Stimulated activated CD8-positive, alpha-beta memory T cell treated with anti-CD3 and anti-CD28 coated beads, Interleukin-7, amount 100 ng/mL, for 4 hours (primary cell): ENCODE results near the gene ATMIN.

Source experiments
- DNase-seq, 2 donors: peaks; one replicate each; pipeline ENCODE4 v3.0.0-alpha.2; 2020; ENCODE audit warnings: low read depth in 2 of 2

ATMIN gene

DNA sequence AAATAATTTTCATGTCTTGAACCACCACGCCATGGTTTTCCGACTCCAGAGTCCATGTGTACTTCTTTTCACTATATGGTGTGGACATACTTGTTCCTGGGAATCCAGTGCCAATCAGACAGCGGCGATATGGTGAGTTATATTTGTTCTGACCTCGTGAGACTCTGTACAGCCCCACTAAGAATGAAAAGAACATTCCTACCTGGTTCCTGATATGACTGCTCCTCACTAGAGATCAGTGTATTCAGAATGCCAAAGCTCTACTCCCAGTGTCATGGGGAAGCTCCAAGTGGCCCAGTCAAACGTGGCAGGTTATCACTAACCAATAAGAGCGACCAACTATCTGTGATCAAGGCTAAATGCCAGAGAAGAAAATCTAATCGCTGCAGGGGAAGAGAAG, 35.3 kb downstream of the ATMIN start:
- DNase-seq: no peak

DNA sequence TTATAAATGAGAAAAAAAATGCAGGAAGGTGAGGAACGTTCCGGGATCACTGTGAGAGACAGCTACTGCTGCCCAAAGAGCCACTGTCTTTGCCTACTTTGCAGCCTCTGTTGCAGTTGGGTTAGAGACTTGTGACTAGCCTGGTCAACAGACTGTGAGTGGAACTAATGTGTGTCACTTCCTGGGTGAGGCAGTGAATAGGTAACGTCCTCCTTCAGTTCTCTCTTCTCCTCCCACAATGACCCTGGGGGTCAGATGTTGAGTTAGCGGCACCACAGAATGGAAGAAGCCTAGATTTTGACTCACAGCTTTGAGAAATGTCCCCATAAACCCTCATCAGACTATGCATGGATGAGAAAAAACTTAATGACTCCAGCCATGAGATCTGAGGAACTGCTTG, 36.2 kb downstream of the ATMIN start:
- DNase-seq: no peak

DNA sequence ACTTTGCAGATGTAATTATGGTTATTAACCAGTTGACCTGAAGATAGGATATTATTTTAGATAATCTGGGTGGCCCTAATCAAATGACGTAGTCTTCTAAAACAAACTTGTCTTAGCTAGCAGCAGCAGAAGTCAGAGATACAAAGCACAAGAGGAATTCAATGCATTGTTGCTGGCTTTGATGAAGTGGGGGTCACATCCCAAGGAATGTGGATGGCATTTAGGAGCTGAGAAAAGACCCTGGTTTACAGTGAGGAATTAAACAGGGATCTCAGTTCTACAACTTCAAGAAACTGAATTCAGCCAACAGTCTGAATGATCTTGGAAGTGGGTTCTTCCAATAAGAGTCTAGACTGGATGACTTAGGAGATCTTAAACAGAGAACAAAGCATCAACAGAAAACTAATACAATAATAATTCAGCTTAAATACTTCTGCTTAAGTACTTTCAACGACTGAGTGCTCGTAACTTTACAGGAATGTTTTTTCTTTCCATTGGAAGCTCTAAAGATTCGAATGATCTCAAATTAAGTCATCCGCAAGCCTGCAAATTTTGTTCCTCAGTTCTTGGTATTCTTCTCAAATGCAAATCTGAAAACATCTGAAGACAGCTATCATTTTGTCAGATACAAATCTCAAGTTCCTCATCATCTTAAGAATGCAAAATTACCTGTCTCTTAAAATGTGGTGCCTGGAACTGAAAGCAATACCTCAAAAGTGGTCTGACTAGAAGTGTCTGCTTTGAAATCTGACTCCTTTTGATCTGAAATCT, 38.1 kb downstream of the ATMIN start:
- DNase-seq: no peak

DNA sequence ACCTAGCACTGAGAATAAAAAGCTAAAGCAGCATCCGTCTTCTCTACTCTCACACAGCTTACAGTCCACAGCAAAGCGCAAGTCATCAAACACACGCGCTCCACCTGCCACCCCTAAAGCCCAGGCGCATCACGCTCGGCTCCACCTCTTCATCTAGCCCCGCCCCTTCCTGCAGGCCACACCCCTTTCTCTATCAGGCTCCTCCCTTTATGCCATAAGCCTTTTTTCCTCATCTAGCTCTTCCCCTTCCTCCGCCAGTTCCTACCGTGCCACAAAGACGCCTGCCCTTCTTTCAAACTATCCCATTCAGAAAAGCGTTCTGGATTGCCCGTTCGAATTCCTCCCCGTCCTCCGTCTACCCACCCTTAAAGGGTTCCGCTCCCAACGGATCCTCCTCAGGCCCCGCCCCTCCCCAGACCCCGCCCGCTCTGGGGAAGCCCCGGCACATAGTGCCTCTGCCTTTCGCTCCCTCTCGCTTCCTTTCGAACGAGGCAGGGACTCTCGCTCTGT, 41.0 kb downstream of the ATMIN start:
- DNase-seq: peak; percentile 86 to 91

DNA sequence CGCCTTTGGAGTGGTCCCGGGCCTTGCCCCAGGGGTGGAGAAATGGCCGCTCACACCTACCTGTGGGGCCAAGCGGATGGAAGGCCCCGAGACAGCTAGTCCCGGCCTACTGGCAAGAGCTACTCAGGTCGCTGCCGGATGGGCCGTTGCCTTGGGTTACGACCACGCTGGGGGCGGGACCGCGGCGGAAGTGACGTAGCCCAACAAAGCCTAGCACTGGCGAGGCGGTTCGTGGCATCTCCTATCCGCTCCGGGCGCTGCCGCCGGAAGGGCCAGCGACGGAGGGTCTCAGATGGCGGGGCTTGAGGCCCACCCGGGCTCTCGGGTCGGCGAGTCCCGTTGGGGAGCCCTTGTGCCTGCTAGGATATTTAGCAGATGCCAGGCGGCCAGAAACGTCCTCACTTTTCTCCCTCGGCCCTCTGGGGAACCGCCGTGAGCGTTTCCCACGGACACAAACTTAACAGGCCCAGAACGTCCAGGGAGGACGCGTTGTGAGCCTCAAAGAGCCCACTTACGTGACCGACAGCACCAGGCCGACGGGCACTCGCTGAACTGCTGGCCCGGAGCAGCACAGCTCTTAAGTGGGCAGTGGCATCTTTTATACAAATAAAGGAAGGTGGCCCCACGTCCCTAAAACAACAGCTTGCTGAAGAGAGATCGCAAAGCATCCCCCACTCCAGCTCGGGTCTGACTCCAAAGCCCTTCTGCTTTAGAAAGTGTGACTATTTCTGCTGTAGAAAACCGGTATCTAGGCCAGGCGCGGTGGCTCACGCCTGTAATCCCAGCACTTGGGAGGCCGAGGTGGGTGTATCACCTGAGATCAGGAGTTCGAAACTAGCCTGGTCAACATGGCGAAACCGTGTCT, 41.7 kb downstream of the ATMIN start, which contains the start of gene C16orf46:
Gene C16orf46 (minus strand): TSS at position 163 of the 865 bp plus-strand sequence. CDS start 13,283 bp downstream, outside the sequence.
- peak; percentile 95 to 96 for DNase-seq

DNA sequence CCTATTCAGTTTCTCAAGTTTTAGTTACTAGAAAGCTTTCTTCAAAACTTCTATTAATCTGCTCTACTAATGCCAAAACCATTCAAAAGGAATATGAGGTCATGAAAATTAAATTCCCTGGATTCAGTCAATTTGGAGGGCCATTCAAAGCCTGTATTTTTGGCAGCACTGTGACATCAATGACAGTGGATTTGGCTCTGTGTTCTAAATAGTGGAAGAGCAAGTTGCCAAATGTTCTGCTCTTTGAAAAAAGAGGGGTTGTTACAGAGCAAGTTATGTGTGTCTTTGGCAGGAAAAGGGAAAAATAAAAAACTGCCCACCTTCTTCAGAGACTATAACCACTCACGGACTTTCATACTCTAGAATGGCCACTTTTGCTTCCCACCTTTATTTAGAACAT, 44.6 kb downstream of the ATMIN start:
- DNase-seq: no peak

DNA sequence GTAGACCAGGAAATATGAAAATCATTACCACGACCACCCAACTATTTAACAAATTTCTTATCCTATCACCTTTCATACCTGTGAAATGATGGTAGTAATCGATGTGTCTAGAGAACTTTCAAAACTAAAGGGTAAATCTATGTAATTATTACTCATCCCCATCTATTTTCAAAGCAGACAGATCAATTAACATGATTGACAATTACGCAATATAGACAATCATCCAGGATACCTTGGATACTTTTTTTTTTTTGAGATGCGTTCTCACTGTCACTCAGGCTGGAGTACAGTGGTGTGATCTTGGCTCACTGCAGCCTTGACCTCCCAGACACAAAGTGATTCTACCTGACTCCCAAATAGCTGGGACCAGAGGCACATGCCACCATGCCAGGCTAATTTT, 45.4 kb downstream of the ATMIN start:
- no peak for DNase-seq

DNA sequence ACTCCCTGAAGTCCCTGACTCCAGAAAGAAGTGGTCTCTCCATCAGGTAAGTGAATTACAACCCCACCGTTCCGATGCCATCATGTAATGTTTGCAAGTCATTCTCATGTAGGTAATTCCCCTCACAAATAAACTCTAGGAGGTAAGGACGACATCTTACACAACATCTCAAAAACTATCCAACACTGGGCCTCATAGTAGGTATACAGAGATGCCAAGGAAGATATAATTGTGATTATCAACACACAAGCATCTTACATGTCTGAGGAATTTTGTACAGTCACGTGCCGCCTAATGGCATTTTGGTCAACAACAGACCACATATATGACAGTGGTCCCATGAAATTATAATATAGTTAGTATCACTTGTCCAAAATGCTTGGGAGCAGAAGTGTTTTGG, 53.2 kb downstream of the ATMIN start:
- DNase-seq: no peak

DNA sequence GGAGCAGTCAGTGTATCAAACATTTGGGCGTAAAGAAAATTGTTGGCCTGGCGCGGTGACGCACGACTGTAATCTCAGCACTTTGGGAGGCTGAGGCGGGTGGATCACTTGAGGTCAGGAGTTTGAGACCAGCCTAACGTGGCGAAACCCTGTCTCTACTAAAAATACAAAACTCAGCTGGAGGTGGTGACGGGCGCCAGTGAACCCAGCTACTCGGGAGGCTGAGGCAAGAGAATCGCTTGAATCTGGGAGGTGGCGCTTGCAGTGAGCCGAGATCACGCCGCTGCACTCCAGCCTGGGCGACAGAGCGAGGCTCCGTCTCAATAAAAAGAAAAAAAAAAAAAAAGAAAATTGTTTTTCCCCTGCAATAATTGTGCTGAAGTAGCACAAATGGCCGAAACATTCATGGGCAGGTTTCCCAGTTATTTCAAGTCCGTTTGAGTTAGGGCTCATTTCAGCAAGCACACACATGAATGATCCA, 59.2 kb downstream of the ATMIN start:
- no peak for DNase-seq

DNA sequence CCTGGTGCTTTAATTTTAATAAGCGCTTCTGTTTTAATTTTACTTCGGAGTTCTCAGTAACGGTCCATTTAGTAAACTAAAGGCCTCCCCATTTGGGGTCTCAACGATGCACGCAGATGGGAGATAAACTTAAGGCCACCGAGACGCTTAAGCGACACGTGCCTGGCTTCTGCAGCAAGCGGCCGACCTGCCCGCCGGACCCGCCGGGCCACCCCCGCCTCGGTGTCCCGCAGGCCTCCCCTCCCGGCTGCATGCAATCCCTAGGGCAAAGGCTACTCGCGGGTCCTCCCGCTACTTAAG, 60.0 kb downstream of the ATMIN start:
- no peak for DNase-seq

DNA sequence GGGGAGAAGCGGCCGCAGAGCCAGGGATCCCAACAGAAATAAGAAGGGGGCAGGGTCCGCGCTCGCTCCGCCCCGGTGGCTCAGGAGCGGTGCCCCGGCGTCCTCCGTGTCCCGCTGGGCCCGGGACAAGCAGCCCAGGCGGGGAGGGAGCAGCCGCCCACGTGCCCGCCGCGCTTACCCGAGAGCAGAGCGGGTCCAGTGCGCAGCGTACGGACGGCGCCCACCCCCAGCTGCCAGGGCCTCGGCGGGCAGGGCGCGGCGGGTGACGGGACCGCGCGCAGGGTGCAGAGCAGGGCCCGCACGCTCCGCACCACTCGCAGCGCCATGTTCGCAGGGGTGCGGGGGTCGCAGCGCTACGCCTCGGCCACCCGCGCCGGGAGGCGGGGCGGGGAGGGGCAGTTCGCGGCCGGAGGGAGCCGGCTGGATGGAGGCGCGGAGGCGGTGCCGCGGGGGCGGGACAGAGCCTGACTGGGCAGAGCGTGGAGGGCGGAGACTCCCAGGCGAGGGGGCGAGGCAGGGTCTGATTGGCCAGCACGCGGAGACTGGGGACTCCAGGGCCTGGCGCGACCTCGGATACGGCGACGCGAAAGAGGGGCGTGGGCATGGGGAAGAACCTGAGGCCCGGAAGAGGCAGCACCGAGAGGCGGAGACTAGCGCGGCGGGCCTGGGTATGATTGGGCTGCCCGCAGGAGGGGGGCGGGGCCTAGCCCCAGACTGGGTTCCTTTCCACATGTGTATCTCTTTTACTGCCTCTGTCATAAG, 60.5 kb downstream of the ATMIN start, which contains the start of gene GCSH:
Gene GCSH (minus strand): TSS at position 443 of the 762 bp plus-strand sequence. CDS start 117 bp downstream, at position 326.
- DNase-seq: peak; percentile 96 to 99

DNA sequence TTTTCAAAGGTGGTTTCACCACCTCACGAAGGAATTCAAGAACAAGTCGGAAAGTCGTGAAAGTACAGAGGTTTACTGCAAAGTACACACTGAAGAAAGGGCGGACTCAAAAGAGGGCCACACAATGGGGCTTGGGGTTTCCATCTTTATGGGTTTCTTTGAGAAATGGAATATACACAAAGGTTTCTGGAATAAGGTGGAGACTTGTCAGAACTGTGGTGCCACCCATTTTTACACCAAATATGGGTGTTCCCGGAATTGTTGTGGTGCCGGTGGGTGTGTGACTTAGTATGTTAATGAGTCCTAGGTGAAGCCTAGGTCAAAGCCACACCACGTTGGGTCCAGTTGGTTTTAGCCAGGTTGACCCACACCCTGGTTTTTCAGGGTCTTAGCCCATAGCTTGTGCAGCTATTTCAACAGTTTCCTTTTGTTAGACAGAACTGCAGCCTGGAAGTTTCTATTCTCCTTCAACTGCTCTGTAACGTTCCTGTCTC, 61.1 kb downstream of the ATMIN start:
- no peak for DNase-seq
